Stimulated activated CD4-positive, alpha-beta T cell treated with anti-CD3 and anti-CD28 coated beads, Interleukin-4, amount 100 ng/mL, for 24 hours (primary cell): ENCODE results near the gene GMPPA.

ENCODE experiments used
- DNase-seq: peaks from one replicate; pipeline ENCODE4 v3.0.0-alpha.2; 2020

The GMPPA gene

DNA sequence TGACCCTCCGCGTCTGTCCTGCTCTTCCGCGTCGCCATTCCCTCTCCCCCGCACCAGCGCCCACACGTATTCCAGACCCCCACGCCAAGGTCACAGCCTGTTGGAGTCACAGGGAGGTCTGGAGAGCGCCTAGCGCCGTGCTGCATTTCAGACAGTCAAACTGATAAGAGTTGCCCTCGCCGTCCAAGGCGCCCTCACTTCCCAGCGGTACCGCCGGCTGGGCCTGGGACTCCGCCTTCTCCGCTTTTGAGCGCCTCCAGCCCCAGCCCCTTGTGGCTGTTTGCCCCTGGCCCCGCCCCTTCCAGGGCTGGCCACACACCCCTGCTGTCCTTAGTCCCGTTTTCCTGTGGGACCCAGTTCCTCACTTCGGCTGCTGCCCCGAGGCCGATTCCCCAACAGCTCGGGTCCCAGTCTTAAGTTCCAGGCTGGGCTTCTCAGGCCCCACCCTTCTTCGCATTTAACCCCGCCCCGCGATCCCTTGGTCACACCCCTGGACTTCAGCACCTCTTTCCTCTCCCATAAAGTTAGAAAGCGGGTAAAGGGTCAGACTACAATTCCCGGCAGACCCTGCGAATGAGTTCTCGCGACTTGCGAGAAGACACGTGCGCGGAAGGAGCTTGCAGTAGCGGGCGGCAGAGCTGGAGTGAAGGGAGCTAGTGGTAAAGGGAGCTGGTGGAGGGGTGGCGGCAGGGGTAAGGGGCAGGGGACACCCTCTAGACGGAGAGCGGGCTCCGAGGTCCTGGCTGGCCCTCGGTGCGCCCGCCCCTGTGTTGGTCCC is at the start of gene GMPPA:
Gene GMPPA, plus strand, starts transcription at position 612 of the 778 bp plus-strand sequence. CDS start 1,085 bp downstream, outside the sequence.
- DNase-seq: peak; percentile 94

- no peak for DNase-seq
Observed at GRCh38 chr2:219449609-219450008, 49.1 kb upstream of the GMPPA start.

GRCh38 chr2:219451661-219452360 is 46.9 kb upstream of the GMPPA start:
- DNase-seq: no peak

DNA sequence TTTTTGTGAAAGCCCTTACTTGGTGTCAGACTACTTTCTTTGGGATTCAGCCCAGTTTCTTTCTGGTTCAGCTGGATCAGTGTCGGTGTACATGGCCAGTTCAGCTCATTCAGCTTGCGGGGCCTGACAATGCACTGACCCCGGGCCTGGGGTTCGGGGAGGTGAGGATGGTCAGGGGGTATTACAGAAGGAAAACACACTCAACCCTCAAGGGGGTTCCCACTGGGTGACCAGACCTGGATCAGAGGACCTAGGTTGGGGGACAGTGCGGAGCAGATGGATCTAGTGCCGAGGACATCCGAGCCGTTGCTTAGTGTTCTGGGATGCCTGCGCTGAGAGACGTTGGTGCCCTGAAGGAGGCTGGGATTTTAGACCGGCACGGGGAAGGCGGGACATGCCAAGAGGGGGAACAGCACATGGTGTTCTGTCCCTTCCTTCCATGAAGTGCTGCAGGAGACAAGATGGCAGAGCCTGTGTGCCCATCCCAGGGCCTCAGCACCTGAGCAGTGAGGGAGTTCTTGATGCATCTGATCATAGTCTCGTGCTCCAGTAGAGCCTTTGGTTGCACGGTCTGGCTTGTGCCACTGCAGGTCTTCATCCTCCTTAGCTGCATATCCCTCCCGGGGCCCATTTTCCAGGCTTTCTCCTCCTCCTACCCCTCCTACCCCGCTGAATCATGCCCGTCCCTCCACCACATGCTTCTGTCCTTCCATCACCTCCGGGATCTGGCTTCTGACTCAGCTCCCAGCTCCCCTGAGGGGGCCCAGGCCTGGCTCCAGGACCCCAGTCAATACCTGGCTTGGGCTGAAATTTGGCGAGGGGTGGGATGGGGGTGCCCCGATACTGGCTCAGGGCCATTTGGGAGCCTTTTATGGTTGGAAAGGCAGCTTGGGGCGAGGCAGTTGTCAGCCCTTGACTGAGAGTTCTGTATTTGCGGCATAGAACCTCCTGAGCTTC is 46.1 kb upstream of the GMPPA start:
- no peak for DNase-seq

GRCh38 chr2:219453671-219454590 is 44.8 kb upstream of the GMPPA start:
- DNase-seq: no peak

- DNase-seq: no peak
Observed at GRCh38 chr2:219455581-219455980, 43.1 kb upstream of the GMPPA start.

DNA sequence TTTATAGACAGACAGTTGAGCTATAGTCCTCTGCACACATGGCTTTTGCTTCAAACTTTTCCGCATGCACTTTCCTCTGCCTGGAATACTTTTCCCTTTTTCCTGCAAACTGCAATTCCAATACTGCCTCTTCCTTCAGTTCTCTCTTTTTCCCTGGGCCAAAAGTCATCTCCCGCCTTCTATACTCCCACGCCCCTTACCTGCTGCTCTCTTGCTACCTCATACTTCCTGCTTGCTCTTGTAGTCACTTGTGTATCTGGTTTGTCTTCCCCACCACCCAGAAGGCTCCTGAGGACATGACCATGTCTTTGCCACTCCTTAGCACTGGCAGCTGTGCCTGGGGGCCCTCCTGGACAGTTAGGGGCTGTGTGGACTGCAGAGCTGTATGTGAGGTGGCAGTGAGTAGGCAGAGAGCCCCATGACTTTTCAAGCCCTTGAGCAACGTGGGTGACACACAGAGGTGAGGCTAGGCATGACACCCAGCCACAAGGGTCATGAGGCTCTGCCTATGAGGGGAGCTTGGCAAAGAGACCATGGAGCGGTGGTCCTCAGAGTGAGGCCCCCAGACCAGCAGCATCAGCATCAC is 40.8 kb upstream of the GMPPA start:
- no peak for DNase-seq

- no peak for DNase-seq
Observed at GRCh38 chr2:219458996-219459395, 39.7 kb upstream of the GMPPA start.

- DNase-seq: peak; percentile 46
Observed at GRCh38 chr2:219459460-219460311, 39.0 kb upstream of the GMPPA start.

DNA sequence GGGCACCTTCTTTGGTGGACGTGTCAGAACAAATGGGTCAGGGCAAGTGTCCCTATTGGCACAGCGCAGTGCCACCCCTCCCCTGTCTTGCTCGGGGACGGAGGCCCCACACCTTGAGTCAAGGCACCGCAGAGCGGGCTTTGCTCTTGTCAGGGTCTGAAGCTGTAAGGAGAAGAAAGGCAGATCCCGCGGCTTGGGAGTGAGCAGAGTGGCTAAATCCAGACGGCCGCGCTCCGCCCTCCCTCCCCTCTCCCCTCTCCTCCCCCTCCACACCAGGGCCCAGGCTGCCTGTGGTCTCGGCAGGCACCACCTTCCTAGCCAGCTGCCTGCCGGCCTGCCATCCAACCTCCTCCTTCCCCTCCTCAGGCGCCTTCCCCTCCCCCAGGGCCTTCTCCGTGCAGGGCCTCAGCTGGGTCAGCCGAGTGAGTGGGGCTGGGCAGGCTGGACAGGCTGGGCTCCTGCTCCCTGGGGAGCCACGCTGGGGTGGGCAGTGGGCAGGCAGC is 38.2 kb upstream of the GMPPA start:
- no peak for DNase-seq

GRCh38 chr2:219461047-219461514 is 37.6 kb upstream of the GMPPA start:
- DNase-seq: no peak

GRCh38 chr2:219461669-219462068 is 37.0 kb upstream of the GMPPA start:
- no peak for DNase-seq

GRCh38 chr2:219462349-219462748 is 36.3 kb upstream of the GMPPA start:
- DNase-seq: no peak

GRCh38 chr2:219464286-219465032 is 34.2 kb upstream of the GMPPA start:
- DNase-seq: no peak

DNA sequence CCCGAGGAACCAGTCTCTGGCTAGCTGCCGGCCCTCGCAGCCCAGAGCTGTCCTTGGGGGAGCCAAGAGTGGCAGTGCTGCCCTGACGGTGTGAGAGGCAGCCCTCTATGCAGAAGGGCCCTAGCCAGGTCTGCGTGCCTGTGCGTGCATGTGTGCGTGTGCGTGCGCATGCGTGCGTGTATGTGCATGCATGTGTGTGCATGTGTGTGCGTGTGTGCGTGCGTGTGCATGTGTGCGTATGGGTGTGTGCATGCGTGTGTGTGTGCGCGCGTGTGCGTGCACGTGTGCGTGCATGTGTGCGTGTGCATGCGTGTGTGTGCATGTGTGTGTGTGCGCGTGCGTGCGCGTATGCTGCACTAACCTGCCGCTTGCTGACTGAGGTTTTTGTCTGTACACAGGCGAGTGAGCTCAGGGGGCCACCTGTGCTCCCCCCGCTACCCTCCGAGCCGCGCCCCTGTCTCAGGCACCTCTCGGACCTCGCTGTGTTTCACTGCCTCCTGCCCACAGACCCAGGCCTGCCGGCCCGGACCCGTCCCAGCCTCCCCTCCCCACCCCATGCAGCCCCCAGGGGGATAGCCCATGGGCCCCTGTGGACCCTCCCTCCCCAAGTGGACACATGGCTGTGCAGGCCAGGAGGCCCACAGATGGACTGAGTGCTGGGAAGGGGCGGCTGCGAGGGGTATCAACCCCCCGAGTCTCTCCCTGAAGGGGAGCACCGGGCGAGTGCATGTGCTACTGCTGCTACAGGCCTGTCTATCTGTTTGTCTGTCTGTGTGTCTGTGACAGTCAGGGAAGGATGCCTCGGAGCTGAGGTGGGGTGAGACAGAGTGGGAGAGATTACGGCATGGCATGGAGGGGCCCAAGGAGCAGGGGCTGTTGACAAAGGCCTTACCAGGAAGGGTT is 32.8 kb upstream of the GMPPA start:
- no peak for DNase-seq

DNA sequence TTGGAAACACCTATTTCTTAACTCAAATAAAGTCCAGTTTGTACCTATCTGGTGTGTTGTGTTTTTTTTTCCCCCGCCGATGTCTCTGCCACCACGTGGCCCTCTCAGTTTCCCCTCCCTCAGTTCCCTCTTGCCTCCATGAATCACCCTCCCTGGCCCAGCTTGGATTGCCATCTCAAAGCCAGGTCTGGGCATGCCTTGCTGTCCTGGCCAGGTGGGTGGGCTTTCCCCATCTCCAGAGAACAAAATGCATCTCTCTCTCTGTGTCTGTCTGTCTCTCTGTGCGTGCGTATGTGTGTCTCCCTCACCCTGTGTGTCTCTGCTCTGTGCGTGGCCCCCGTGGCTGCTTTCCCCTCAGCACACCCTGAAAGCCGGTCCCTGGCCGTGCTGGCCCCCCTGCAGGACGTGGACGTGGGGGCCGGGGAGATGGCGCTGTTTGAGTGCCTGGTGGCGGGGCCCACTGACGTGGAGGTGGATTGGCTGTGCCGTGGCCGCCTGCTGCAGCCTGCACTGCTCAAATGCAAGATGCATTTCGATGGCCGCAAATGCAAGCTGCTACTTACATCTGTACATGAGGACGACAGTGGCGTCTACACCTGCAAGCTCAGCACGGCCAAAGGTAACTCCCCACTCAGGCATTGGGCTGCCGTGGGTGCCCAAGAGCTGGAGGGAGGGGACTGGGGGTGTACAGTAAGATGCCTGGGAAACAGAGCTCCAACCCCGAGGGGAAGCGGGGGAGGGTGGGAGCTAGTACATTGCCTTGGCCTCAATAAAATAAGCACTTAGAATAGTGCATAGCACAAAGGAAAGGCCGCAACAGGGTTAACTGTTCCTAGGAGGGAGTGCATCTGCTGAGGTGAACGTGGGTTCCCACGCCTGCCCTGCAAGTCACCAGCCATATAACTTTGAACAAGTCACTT is 31.6 kb upstream of the GMPPA start:
- DNase-seq: no peak

- DNase-seq: no peak
Observed at GRCh38 chr2:219467736-219468075, 31.0 kb upstream of the GMPPA start.
